Skeletal muscle satellite cell (primary cell): ENCODE measurements around the gene TMEM154.
A peak's percentile ranks its signal among the peaks of the same experiment; 100 is the strongest.
"Not testable (repeated sequence)": the region's sequence is repeated elsewhere in the genome, so short reads cannot be mapped to it uniquely, and the experiment has no call there.

Source experiments
- H3K27me3 ChIP-seq: 2 replicates; pipeline ENCODE4 v1.7.0; 2013; ENCODE audit warnings: low read length; ENCODE audit not compliant: control insufficient read depth, insufficient read depth
- H3K36me3 ChIP-seq: 2 replicates; pipeline ENCODE4 v1.7.0; 2013; ENCODE audit warnings: mild to moderate bottlenecking, control low read depth, low read length; ENCODE audit not compliant: insufficient read depth
- H3K4me1 ChIP-seq: 2 replicates; pipeline ENCODE4 v1.7.0; 2013; ENCODE audit warnings: low read length; ENCODE audit not compliant: control insufficient read depth, insufficient read depth
- H3K4me2 ChIP-seq: 2 replicates; pipeline ENCODE4 v1.7.0; 2013; ENCODE audit warnings: mild to moderate bottlenecking, low read length
- H3K4me3 ChIP-seq: 2 replicates; pipeline ENCODE4 v1.7.0; 2013; ENCODE audit warnings: low read length
- H3K9ac ChIP-seq: 2 replicates; pipeline ENCODE4 v1.7.0; 2013; ENCODE audit warnings: mild to moderate bottlenecking, low read depth, low read length, moderate library complexity
- H3K9me3 ChIP-seq: replicated peaks from 2 replicates; pipeline ENCODE4 v1.7.0; 2013; ENCODE audit warnings: mild to moderate bottlenecking, control low read depth, low read length

Gene TMEM154

GRCh38 chr4:152678841-152679240 lies 956 bp downstream of the TMEM154 start:
- peaks cover 4% of the 10 kb centered on the region for H3K4me1 ChIP-seq
- no peaks in the 10 kb centered on the region for H3K27me3 ChIP-seq
- peak overlapping the region; percentile 77 for H3K4me3 ChIP-seq
- H3K4me2 ChIP-seq, result peak overlapping the region; percentile 98
- H3K9ac ChIP-seq, result no peak overlapping the region
- no peaks in the 10 kb centered on the region for H3K36me3 ChIP-seq
- no peaks in the 10 kb centered on the region for H3K9me3 ChIP-seq

GRCh38 chr4:152677117-152677516 lies 2.7 kb downstream of the TMEM154 start:
- Histone ChIP-seq H3K9ac (no peak overlapping the region), H3K27me3 (no peaks in the 10 kb centered on the region), H3K4me1 (peaks cover 4% of the 10 kb centered on the region), H3K36me3 (no peaks in the 10 kb centered on the region), H3K4me2 (no peak overlapping the region), H3K4me3 (no peak overlapping the region), H3K9me3 (no peaks in the 10 kb centered on the region)

- H3K4me2 ChIP-seq, result no peak overlapping the region
- no peaks in the 10 kb centered on the region for H3K36me3 ChIP-seq
- peaks cover 4% of the 10 kb centered on the region for H3K4me1 ChIP-seq
- H3K9me3 ChIP-seq, result no peaks in the 10 kb centered on the region
- H3K27me3 ChIP-seq, result no peaks in the 10 kb centered on the region
- no peak overlapping the region for H3K9ac ChIP-seq
- H3K4me3 ChIP-seq, result no peak overlapping the region
Measured at GRCh38 chr4:152676052-152676854, 3.5 kb downstream of the TMEM154 start.

- no peaks in the 10 kb centered on the region for H3K27me3 ChIP-seq
Measured at GRCh38 chr4:152674359-152674758, 5.4 kb downstream of the TMEM154 start.

GRCh38 chr4:152673489-152673888 lies 6.3 kb downstream of the TMEM154 start:
- Histone ChIP-seq H3K4me3 (no peak overlapping the region), H3K27me3 (no peaks in the 10 kb centered on the region), H3K9ac (no peak overlapping the region), H3K36me3 (no peaks in the 10 kb centered on the region), H3K9me3 (no peaks in the 10 kb centered on the region), H3K4me2 (no peak overlapping the region), H3K4me1 (no peaks in the 10 kb centered on the region)

More at GRCh38 chr4:152674359-152674758, 5.4 kb downstream of the TMEM154 start:
- Histone ChIP-seq H3K9me3 (no peaks in the 10 kb centered on the region), H3K9ac (no peak overlapping the region), H3K4me1 (no peaks in the 10 kb centered on the region), H3K4me2 (no peak overlapping the region), H3K4me3 (no peak overlapping the region), H3K36me3 (no peaks in the 10 kb centered on the region)

- Histone ChIP-seq H3K27me3 (no peaks in the 10 kb centered on the region), H3K9ac (no peak overlapping the region), H3K4me2 (no peak overlapping the region), H3K36me3 (no peaks in the 10 kb centered on the region), H3K9me3 (no peaks in the 10 kb centered on the region), H3K4me1 (no peaks in the 10 kb centered on the region), H3K4me3 (no peak overlapping the region)
Measured at GRCh38 chr4:152672206-152673092, 7.3 kb downstream of the TMEM154 start.

- H3K36me3 ChIP-seq, result no peaks in the 10 kb centered on the region
- H3K4me2 ChIP-seq, result no peak overlapping the region
- H3K4me3 ChIP-seq, result no peak overlapping the region
- H3K9me3 ChIP-seq, result no peaks in the 10 kb centered on the region
- no peak overlapping the region for H3K9ac ChIP-seq
- H3K4me1 ChIP-seq, result no peaks in the 10 kb centered on the region
- no peaks in the 10 kb centered on the region for H3K27me3 ChIP-seq
Measured at GRCh38 chr4:152668338-152668964, 11.3 kb downstream of the TMEM154 start.

- H3K4me2 ChIP-seq, result no peak overlapping the region
- H3K4me3 ChIP-seq, result no peak overlapping the region
- H3K36me3 ChIP-seq, result no peaks in the 10 kb centered on the region
- no peaks in the 10 kb centered on the region for H3K27me3 ChIP-seq
- no peaks in the 10 kb centered on the region for H3K4me1 ChIP-seq
- H3K9ac ChIP-seq, result no peak overlapping the region
- no peaks in the 10 kb centered on the region for H3K9me3 ChIP-seq
Measured at GRCh38 chr4:152667781-152668180, 12.0 kb downstream of the TMEM154 start.

- H3K4me3 ChIP-seq, result no peak overlapping the region
- no peaks in the 10 kb centered on the region for H3K27me3 ChIP-seq
- no peaks in the 10 kb centered on the region for H3K9me3 ChIP-seq
- H3K36me3 ChIP-seq, result no peaks in the 10 kb centered on the region
- H3K9ac ChIP-seq, result no peak overlapping the region
- no peaks in the 10 kb centered on the region for H3K4me1 ChIP-seq
- no peak overlapping the region for H3K4me2 ChIP-seq
Measured at GRCh38 chr4:152666946-152667345, 12.9 kb downstream of the TMEM154 start.

- Histone ChIP-seq H3K4me2 (no peak overlapping the region), H3K4me3 (no peak overlapping the region), H3K27me3 (no peaks in the 10 kb centered on the region), H3K9me3 (no peaks in the 10 kb centered on the region), H3K9ac (no peak overlapping the region), H3K36me3 (no peaks in the 10 kb centered on the region), H3K4me1 (no peaks in the 10 kb centered on the region)
Measured at GRCh38 chr4:152665691-152666395, 14.0 kb downstream of the TMEM154 start.

- H3K4me2 ChIP-seq, H3K9me3 ChIP-seq, H3K27me3 ChIP-seq, H3K9ac ChIP-seq, H3K4me3 ChIP-seq, H3K36me3 ChIP-seq, H3K4me1 ChIP-seq: not testable (repeated sequence)
Measured at GRCh38 chr4:152664067-152664378, 15.8 kb downstream of the TMEM154 start.
